T-helper 1 cell treated with Interleukin-12 subunit alpha and Interleukin-12 subunit beta and Interleukin-4 antibody, amounts not matched to agents 30 ng/mL and 1 ng/mL, for 36 hours (primary cell): ENCODE measurements around the gene KCNJ15. TPM values are rescaled to one million over a fixed set of nuclear protein-coding genes. Genes with fewer than 3 reads are reported as not detected.

Experiments used
- intact Hi-C: fragments of 100-400 bp; cut with micrococcal nuclease; formaldehyde crosslinking; loops from one replicate; pipeline ENCODE4 v1.15.1; 2024
- total RNA-seq: library from RNA; stranded (reverse); gene quantifications from 2 replicates; pipeline ENCODE4 v1.2.3, GENCODE V29; 2022

Gene KCNJ15
- total RNA-seq, 1 donor from 2014 or later: 0.34 TPM

- intact Hi-C loops: no loop called here
These were observed 67.1 kb downstream of the KCNJ15 start for GRCh38 chr21:38323721-38324531.

- intact Hi-C loops: no loop called here
These were observed 68.4 kb downstream of the KCNJ15 start for GRCh38 chr21:38325216-38325615.

GRCh38 chr21:38325731-38326420, 69.1 kb downstream of the KCNJ15 start:
- intact Hi-C loops: no loop called here

GRCh38 chr21:38326429-38326828, 69.6 kb downstream of the KCNJ15 start:
- intact Hi-C loops: no loop called here

- intact Hi-C loops: no loop called here
These were observed 70.1 kb downstream of the KCNJ15 start for GRCh38 chr21:38326899-38327298.

GRCh38 chr21:38327984-38328383, 71.2 kb downstream of the KCNJ15 start:
- intact Hi-C loops: no loop called here

- intact Hi-C loops: no loop called here
These were observed 72.4 kb downstream of the KCNJ15 start for GRCh38 chr21:38329162-38329561.

- intact Hi-C loops: no loop called here
These were observed 73.9 kb downstream of the KCNJ15 start for GRCh38 chr21:38330666-38331065.

GRCh38 chr21:38333301-38334272, 76.8 kb downstream of the KCNJ15 start:
- intact Hi-C loops: no loop called here

GRCh38 chr21:38334866-38335265, 78.1 kb downstream of the KCNJ15 start:
- intact Hi-C loops: no loop called here

- intact Hi-C loops: no loop called here
These were observed 81.0 kb downstream of the KCNJ15 start for GRCh38 chr21:38337793-38338192.

GRCh38 chr21:38340131-38340530, 83.3 kb downstream of the KCNJ15 start:
- intact Hi-C loops: no loop called here

- intact Hi-C loops: no loop called here
These were observed 84.8 kb downstream of the KCNJ15 start for GRCh38 chr21:38341546-38342012.

GRCh38 chr21:38342739-38343138, 85.9 kb downstream of the KCNJ15 start:
- intact Hi-C loops: no loop called here

- intact Hi-C loops: no loop called here
These were observed 86.9 kb downstream of the KCNJ15 start for GRCh38 chr21:38343691-38344090.

- intact Hi-C loops: no loop called here
These were observed 89.5 kb downstream of the KCNJ15 start for GRCh38 chr21:38346286-38346685.

- intact Hi-C loops: no loop called here
These were observed 92.4 kb downstream of the KCNJ15 start for GRCh38 chr21:38349111-38349746.

GRCh38 chr21:38349977-38350376, 93.2 kb downstream of the KCNJ15 start:
- intact Hi-C loops: no loop called here

- intact Hi-C loops: no loop called here
These were observed 93.9 kb downstream of the KCNJ15 start for GRCh38 chr21:38350684-38351083.

- intact Hi-C loops: no loop called here
These were observed 94.6 kb downstream of the KCNJ15 start for GRCh38 chr21:38351176-38351959.
